ENCODE measurements around the gene LRCH4.
"Not testable (repeated sequence)": the region's sequence is repeated elsewhere in the genome, so short reads cannot be mapped to it uniquely, and the experiment has no call there.

LRCH4 gene

DNA sequence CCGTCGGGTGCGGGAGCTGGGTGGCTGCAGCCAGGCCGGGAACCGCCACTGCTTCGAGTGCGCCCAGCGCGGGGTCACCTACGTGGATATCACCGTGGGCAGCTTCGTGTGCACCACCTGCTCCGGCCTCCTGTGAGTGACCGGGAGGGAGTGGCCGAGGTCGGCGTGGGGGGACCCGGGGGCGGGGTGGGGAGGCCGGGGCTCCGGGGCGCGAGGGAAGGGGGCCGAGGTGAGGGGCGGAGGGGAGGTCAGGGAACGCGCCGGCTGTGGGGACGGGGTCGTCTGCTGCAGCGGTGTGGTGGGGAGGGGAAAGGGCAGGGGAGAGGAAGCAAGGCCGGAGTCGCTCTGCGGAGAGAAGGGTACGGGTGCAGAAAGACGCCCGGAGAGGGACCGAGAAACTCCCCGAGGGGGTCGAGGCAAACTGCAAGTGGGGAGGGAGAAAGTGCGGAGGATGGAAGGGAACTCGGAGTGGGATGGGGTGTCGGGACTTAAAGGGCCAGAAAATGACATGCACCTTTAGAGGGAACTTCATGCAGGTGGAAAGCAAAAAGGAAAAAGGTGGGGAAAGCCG, 46.4 kb downstream of the LRCH4 start:
- DNase-seq, result no peak

DNA sequence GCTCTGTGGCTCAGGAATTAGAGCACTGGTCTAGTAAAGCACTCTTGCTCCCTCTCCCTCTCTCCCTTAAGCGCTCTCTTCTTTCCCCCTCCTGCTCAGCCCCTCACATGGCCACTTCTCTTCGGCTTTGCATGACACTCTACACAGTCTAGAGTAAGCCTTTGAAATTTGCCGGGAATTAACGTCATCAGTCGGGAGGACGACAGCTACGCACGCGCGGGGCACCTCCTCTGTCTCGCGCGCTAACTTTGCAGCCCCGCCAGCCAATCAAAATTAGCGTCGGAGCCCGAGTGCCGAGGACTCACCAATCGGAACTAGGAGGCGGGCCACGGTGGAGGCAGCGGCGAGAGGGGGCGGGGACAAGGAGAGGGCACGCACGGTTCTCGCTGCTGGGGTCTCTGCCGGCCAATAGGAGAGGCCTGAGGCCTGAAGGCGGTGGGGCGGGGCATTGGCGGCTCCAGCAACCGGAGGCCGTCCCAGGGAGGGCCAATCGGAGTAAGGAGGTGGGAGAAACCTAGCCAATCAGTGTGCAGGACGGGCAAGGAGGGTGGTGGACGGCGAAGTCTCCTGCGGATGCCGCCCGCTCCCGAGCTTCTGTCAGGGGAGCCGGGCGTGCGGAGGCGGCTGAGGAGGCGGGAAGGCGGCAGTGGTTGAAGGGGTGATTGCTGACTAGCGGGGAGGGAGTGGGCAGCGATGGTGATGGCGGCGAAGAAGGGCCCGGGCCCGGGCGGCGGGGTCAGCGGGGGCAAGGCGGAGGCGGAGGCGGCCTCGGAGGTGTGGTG, 47.1 kb downstream of the LRCH4 start, which contains the start of gene AGFG2:
TSS of gene AGFG2 (plus strand) at position 550 of the 782 bp plus-strand sequence. CDS start at position 694, 144 bp downstream.
- DNase-seq, result peak; percentile 100

DNA sequence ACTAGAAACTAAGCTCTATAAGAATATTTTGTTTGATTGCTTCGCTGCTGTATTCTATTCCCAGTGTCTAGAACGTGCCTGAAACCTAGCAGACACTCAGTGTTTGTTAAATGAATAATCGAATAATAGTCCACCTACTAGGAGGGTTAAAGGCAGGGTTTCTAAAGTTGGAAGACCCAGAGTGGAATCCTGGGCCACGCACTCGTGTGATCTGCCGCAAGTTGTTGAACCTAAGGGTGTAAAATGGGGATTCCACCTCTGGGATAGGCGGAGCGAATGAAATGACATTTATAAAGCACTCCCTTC, 47.6 kb downstream of the LRCH4 start:
- no peak for DNase-seq

DNA sequence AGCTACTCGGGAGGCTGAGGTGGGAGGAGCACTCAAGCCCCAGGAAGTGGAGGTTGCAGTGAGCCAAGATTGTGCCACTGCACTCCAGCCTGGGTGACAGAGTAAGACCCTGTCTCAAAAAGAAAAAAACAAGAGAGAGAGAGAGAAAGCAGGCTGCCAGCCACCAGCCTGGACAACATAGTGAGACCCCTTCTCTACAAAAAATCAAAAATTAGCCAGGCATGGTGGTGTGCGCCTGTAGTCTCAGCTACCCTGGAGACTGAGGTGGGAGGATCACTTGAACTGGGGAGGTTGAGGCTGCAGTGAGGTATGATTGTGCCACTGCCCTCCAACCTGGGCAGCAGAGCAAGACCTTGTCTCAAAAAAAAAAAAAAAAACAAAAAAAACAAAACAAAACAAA, 49.2 kb downstream of the LRCH4 start:
- not testable (repeated sequence) for DNase-seq

DNA sequence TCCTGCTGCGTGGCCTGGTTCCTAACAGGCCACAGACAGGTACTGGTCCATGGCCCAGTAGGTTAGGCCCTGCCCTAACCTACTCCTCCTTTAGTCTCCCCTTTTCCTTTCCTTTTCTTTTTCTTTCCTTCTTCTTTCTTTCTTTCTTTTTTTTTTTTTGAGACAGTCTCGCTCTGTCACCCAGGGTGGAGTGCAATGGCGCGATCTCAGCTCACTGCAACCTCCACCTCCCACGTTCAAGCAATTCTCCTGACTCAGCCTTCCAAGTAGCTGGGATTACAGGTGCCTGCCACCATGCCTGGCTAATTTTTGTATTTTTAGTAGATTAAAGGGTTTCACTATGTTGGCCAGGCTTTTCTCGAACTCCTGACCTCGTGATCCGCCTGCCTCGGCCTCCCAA, 49.9 kb downstream of the LRCH4 start:
- not testable (repeated sequence) for DNase-seq

DNA sequence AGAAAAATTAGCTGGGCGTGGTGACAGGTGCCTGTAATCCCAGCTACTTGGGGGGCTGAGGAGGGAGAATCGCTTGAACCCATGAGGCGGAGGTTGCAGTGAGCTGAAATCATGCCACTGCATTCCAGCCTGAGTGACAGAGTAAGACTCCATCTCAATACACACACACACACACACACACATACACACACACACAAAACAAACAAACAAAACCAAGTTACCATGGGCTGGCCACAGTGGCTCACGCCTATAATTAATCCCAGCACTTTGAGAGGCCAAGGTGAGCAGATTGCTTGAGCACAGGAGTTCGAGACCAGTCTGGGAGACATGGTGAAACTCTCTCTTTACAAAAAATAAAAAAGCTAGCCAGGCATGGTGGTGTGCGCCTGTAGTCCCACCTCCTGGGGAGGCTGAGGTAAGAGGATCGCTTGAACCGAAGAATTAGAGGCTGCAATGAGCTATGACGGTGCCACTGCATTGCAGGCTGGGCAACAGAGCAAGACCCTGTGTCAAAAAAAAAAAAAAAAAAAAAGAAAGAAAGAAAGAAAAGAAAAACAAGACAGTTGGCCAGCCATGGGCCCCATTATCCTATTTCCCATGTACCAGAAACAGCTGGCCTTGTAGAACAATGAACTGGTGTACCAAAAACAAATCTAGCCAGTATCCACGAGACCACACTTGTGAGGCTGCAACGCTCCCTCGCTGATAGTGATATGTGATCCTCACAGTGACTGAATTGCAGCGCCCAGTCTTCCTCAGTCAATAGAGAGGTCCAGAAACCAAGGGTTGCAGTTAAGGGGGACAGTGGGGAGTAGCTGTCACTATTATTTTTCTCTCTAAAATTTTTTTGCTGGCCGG, 53.5 kb downstream of the LRCH4 start:
- DNase-seq, result no peak

DNA sequence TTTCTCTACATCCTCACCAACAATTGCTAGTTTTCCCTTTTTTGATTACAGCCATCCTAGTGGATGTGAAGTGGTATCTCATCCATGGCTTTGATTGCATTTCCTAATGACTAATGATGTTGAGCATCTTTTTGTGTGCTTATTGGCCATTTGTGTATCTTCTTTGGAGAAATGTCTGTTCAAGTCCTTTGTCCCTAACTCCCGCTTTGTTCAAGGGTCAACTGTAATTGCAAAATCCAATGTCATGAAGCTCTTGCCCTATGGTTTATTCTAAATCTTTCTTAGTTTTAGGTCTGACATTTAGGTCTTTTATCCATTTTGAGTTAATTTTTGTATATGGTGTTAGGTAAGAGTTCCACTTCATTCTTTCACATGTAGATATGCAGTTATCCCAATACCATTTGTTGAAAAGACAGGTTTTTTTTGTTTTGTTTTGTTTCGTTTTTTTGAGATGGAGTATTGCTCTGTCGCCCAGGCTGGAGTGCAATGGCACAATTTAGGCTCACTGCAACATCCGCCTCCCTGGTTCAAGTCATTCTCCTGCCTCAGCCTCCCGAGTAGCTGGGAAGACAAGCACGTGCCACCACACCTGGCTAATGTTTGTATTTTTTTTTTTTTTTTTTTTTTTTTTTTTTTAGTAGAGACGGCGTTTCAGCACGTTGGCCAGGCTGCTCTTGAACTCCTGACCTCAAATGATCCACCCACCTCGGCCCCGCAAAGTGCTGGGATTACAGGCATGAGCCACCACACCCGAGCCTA, 57.6 kb downstream of the LRCH4 start:
- not testable (repeated sequence) for DNase-seq
